K562 (cell line): ENCODE results near the gene GPT2. TPM values are rescaled to one million over a fixed set of nuclear protein-coding genes. Genes with fewer than 3 reads are reported as not detected.

Experiments
- ATAC-seq: fragments of 200-7000 bp; cut with Tn5 transposase; 3 replicates; pipeline ENCODE4 v1.9.1; 2020; ENCODE audit warnings: moderate library complexity
- BruUV-seq: library from RNA; stranded (reverse); fragments of 400-500 nt; replicated peaks from 2 replicates; lab custom pipeline; 2021; lab: Mats Ljungman, UMichigan
- CTCF ChIA-PET: fragments of 300-600 bp; formaldehyde crosslinking; extraction: SDS; loops from one replicate; lab custom pipeline; 2021; ENCODE audit warnings: low intra/inter-chr PET ratio; lab: Yijun Ruan, JAX
- POLR2A ChIA-PET: fragments of 300-600, 350-650 bp; sonication (Branson Sonifier 250); formaldehyde crosslinking; extraction: SDS; loops from one replicate; lab custom pipeline; 2021; ENCODE audit warnings: antibody characterized with exemption, inconsistent platforms; lab: Yijun Ruan, JAX
- DNase-seq, 4 experiments: peaks; one replicate each; pipeline versions ENCODE4 v3.0.0 to v3.0.0-alpha.2; 2011 to 2018; ENCODE audit warnings: low spot score in 3 of 4, mixed read lengths in 3 of 4; ENCODE audit errors: extremely low read depth in 1 of 4
- FAIRE-seq: peaks from 2 replicates; lab custom pipeline; 2011; peaks lifted over from hg19 to GRCh38; lab: Jason Lieb, UNC
- H2AFZ ChIP-seq: 2 replicates; pipeline ENCODE4 v1.6.0; 2011; ENCODE audit warnings: low read depth, low read length, control low read depth, inconsistent platforms
- H3K27ac ChIP-seq: fragments of 200-600 bp; 3 replicates; pipeline ENCODE4 v1.8.0; 2011; ENCODE audit warnings: low read depth, mild to moderate bottlenecking, control low read depth, inconsistent platforms, low read length, moderate library complexity, mixed read lengths; ENCODE audit errors: extremely low read depth
- H3K27me3 ChIP-seq, 2 experiments: fragments of 300-600 bp in 1 of 2; 2 replicates in 1 of 2; 3 replicates in 1 of 2; pipeline versions ENCODE4 v1.6.0 to v1.8.0; 2011; ENCODE audit warnings: inconsistent platforms in 2 of 2, low read length in 2 of 2, mild to moderate bottlenecking in 1 of 2, mixed read lengths in 1 of 2, moderate library complexity in 1 of 2; ENCODE audit not compliant: control insufficient read depth in 2 of 2, insufficient read depth in 2 of 2
- H3K36me3 ChIP-seq: fragments of 300-600 bp; 3 replicates; pipeline ENCODE4 v1.8.0; 2011; ENCODE audit warnings: mild to moderate bottlenecking, low read length, inconsistent platforms; ENCODE audit not compliant: control insufficient read depth, insufficient read depth
- H3K4me1 ChIP-seq, 2 experiments: fragments of 200-600 bp in 1 of 2; replicated peaks in 1 of 2; 2 replicates in 1 of 2; 3 replicates in 1 of 2; pipeline versions ENCODE4 v1.5.1 to v1.8.0; 2011; ENCODE audit warnings: inconsistent platforms in 2 of 2, low read length in 2 of 2, mild to moderate bottlenecking in 1 of 2, mixed read lengths in 1 of 2, moderate library complexity in 1 of 2; ENCODE audit not compliant: control insufficient read depth in 2 of 2, insufficient read depth in 2 of 2
- H3K4me2 ChIP-seq: 2 replicates; pipeline ENCODE4 v1.6.1; 2011; ENCODE audit warnings: low read length, control low read depth, inconsistent platforms, mixed read lengths; ENCODE audit not compliant: insufficient read depth
- H3K4me3 ChIP-seq: fragments of 200-600 bp; sonication (generic), shearing (Covaris generic); 2 replicates; pipeline ENCODE4 v1.5.1; 2016; ENCODE audit warnings: control low read depth, inconsistent platforms
- H3K79me2 ChIP-seq: fragments of 200-600 bp; 3 replicates; pipeline ENCODE4 v1.8.0; 2011; ENCODE audit warnings: low read length, inconsistent platforms; ENCODE audit not compliant: control insufficient read depth, insufficient read depth
- H3K9ac ChIP-seq, 2 experiments: 2 replicates each; pipeline versions ENCODE4 v1.6.0 to v1.6.1; 2011; ENCODE audit warnings: low read depth in 2 of 2, low read length in 2 of 2, control low read depth in 1 of 2, inconsistent platforms in 1 of 2, mild to moderate bottlenecking in 1 of 2, mixed read lengths in 1 of 2; ENCODE audit not compliant: insufficient read depth in 1 of 2
- H3K9me1 ChIP-seq: one replicate; pipeline ENCODE4 v1.6.0; 2011; ENCODE audit warnings: inconsistent platforms, mild to moderate bottlenecking, low read length, moderate library complexity; ENCODE audit not compliant: control insufficient read depth, insufficient read depth
- H3K9me3 ChIP-seq: replicated peaks from 2 replicates; pipeline ENCODE4 v1.5.1; 2011; ENCODE audit warnings: low read depth, low read length, inconsistent platforms; ENCODE audit not compliant: control insufficient read depth, insufficient read depth
- H4K20me1 ChIP-seq: replicated peaks from 2 replicates; pipeline ENCODE4 v1.6.1; 2011; ENCODE audit warnings: low read length, inconsistent platforms, mixed read lengths; ENCODE audit not compliant: control insufficient read depth, insufficient read depth
- CBX1 ChIP-seq: sonication (generic); IDR thresholded peaks from 2 replicates; pipeline ENCODE4 v1.6.1; 2016; ENCODE audit warnings: antibody characterized with exemption, low read depth, mild to moderate bottlenecking
- E2F3 ChIP-seq: fragments of 250-450 bp; sonication (Bioruptor Pico); IDR thresholded peaks from 2 replicates; pipeline ENCODE4 v1.4.0; 2020; ENCODE audit warnings: mild to moderate bottlenecking
- HEY1 ChIP-seq: fragments of 250-450 bp; sonication (Bioruptor Pico); IDR thresholded peaks from 2 replicates; pipeline ENCODE4 v1.5.0; 2020; ENCODE audit warnings: mild to moderate bottlenecking, moderate library complexity, borderline replicate concordance
- HNRNPUL1 ChIP-seq: fragments of 200-400 bp; formaldehyde crosslinking; IDR thresholded peaks from 2 replicates; pipeline ENCODE4 v1.6.1; 2017; ENCODE audit warnings: low read length
- MTA3 ChIP-seq: fragments of 450-650 bp; formaldehyde crosslinking; IDR thresholded peaks from 2 replicates; pipeline ENCODE4 v1.6.1; 2017; ENCODE audit warnings: mild to moderate bottlenecking, borderline replicate concordance
- SAFB2 ChIP-seq: fragments of 200-400 bp; formaldehyde crosslinking; IDR thresholded peaks from 2 replicates; pipeline ENCODE4 v1.6.1; 2018; ENCODE audit warnings: borderline replicate concordance, low read length, low read depth, moderate library complexity; ENCODE audit not compliant: severe bottlenecking
- SREBF2 ChIP-seq: sonication (generic); formaldehyde crosslinking; IDR thresholded peaks from 2 replicates; pipeline ENCODE4 v1.4.0; 2020; ENCODE audit warnings: mild to moderate bottlenecking, missing genetic modification reagents
- THRA ChIP-seq: fragments of 450-650 bp; IDR thresholded peaks from 2 replicates; pipeline ENCODE4 v1.6.1; 2017; ENCODE audit warnings: mild to moderate bottlenecking, moderate library complexity
- THRB ChIP-seq: fragments of 450-650 bp; formaldehyde crosslinking; conservative IDR thresholded peaks from 2 replicates; pipeline ENCODE4 v1.4.0; 2022; ENCODE audit warnings: mild to moderate bottlenecking, missing genetic modification characterization
- ZKSCAN1 ChIP-seq: fragments of 150-350 bp; IDR thresholded peaks from 2 replicates; pipeline ENCODE4 v1.6.1; 2016; ENCODE audit warnings: low read depth, low read length
- ZNF224 ChIP-seq: sonication (generic); formaldehyde crosslinking; IDR thresholded peaks from 2 replicates; pipeline ENCODE4 v1.8.0; 2022; ENCODE audit warnings: mild to moderate bottlenecking, missing genetic modification reagents
- ZNF407 ChIP-seq: fragments of 450-650 bp; IDR thresholded peaks from 2 replicates; pipeline ENCODE4 v1.6.1; 2016; ENCODE audit warnings: low read depth
- ZNF644 ChIP-seq: fragments of 200-800 bp; sonication (Bioruptor generic); IDR thresholded peaks from 2 replicates; pipeline ENCODE4 v1.6.1; 2016; ENCODE audit warnings: low read depth, missing genetic modification characterization, missing compliant biosample characterization
- WGBS: fragments of 100-300 bp; shearing (Covaris generic); methylation state at CpG from one replicate; pipeline ENCODE4 v1.1.6; 2016; ENCODE audit warnings: low coverage, mixed read lengths; ENCODE audit not compliant: insufficient coverage; ENCODE audit errors: missing lambda C conversion rate; 5-methylcytosine and 5-hydroxymethylcytosine counted together
- in situ Hi-C: fragments of 300-500 bp; cut with MboI; formaldehyde crosslinking; loops from 4 replicates; pipeline ENCODE4 v1.15.0; 2018; ENCODE audit warnings: inconsistent platforms, mixed read lengths
- intact Hi-C: fragments of 100-400 bp; cut with micrococcal nuclease; formaldehyde crosslinking; loops from 2 replicates; pipeline ENCODE4 v1.14.2; 2022
- polyA plus RNA-seq, 8 experiments: library from polyadenylated mRNA; depleted of rRNA in 4 of 8; stranded (reverse) in 5 of 8; unstranded in 3 of 8; fragments of >200 nt; fragmentation: Nextera tagmentation in 2 of 8; fragmentation: Illumina TruSeq in 1 of 8; extraction: Ambion mirVana in 2 of 8; extraction: Trizol in 1 of 8; gene quantifications; 2 replicates each; pipeline versions ENCODE4 v1.2.1 to v1.2.3, GENCODE V29; 2011 to 2014; ENCODE audit warnings: inconsistent platforms in 1 of 8, missing spikeins in 1 of 8
- total RNA-seq, 7 experiments: library from RNA; depleted of rRNA in 6 of 7; stranded (reverse); fragments of >200 nt in 6 of 7; fragmentation: Illumina TruSeq in 2 of 7; extraction: Trizol in 2 of 7; gene quantifications; 2 replicates each; pipeline versions ENCODE4 v1.2.1 to v1.2.3, GENCODE V29; 2011 to 2021; ENCODE audit warnings: low replicate concordance in 1 of 7

Gene GPT2
- total and polyA plus RNA-seq, 9 of the 15 experiments (the other 6 are each of a cell fraction or from before 2014, with no cell fraction given), result 0.79 to 14.4 (median 5.8) TPM

GRCh38 chr16:46852130-46852529 is 32.0 kb upstream of the GPT2 start:
- no peak overlapping the region for H3K4me2 ChIP-seq
- DNase-seq (no peak), FAIRE-seq (no peak), ATAC-seq (no peak)
- no peak overlapping the region for H2AFZ ChIP-seq
- POLR2A ChIA-PET, result interaction anchor here (0.8 kb wide), 1 partner anchor 21 kb away, joined by 5 read pairs; no protein-coding TSS in a partner anchor
- H3K9me1 ChIP-seq, result no peaks in the 10 kb centered on the region
- WGBS, result 0% methylated on average over 3 of the region's 3 CpGs
- H3K27me3 ChIP-seq, result peaks cover 0 to 10% of the 10 kb centered on the region in 2 experiments; a peak in 2 of 5 replicates
- peaks cover 0 to 6% of the 10 kb centered on the region in 2 experiments; a peak in 1 of 5 replicates for H3K4me1 ChIP-seq
- no peak overlapping the region for H3K27ac ChIP-seq
- H3K79me2 ChIP-seq, result no peaks in the 10 kb centered on the region
- CTCF ChIA-PET, result no interaction called here
- no TSS peak for BruUV-seq
- intact Hi-C loops (loop anchor here (10.0 kb wide), 1 partner anchor 1313 kb away; no protein-coding TSS in a partner anchor), in situ Hi-C loops (no loop called here)
- H3K9me3 ChIP-seq, result no peaks in the 10 kb centered on the region
- no peaks in the 10 kb centered on the region for H3K36me3 ChIP-seq
- H4K20me1 ChIP-seq, result no peaks in the 10 kb centered on the region
- no peak overlapping the region for H3K9ac ChIP-seq
- H3K4me3 ChIP-seq, result no peak overlapping the region
- TF ChIP-seq THRB, result no peak
- no peak for TF ChIP-seq ZKSCAN1
- TF ChIP-seq THRA, result no peak
- TF ChIP-seq MTA3, result no peak
- TF ChIP-seq SREBF2 (CRISPR knock-in tag), result no peak
- no peak for TF ChIP-seq SAFB2
- TF ChIP-seq ZNF224 (CRISPR knock-in tag), result no peak
- TF ChIP-seq HEY1, result no peak
- no peak for TF ChIP-seq ZNF407
- no peak for TF ChIP-seq CBX1
- no peak for TF ChIP-seq E2F3 (CRISPR knock-in tag)
- no peak for TF ChIP-seq HNRNPUL1
- no peak for TF ChIP-seq ZNF644
